EH (cell line): ENCODE results near the gene PPT2.
"Not testable (repeated sequence)": the region's sequence is repeated elsewhere in the genome, so short reads cannot be mapped to it uniquely, and the experiment has no call there.

Experiments used
- DNase-seq: peaks from one replicate; pipeline ENCODE4 v3.0.0-alpha.2; 2015; ENCODE audit warnings: low read depth

PPT2 gene

DNA sequence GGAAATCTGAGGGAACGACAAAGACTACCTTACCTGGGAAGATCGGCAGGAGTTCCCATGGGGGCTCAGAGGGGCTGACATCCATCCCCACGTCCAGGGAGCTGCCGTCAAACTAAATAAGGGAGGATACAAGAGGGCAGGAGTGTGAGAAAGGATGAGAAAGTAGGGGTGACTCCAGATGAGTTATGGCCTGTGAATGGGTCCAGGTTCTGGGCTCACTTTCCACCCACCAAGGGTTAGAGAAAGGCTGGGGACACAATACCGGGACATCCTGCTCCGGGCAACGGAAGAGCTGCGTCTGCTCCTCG is 26.6 kb upstream of the PPT2 start:
- no peak for DNase-seq

DNA sequence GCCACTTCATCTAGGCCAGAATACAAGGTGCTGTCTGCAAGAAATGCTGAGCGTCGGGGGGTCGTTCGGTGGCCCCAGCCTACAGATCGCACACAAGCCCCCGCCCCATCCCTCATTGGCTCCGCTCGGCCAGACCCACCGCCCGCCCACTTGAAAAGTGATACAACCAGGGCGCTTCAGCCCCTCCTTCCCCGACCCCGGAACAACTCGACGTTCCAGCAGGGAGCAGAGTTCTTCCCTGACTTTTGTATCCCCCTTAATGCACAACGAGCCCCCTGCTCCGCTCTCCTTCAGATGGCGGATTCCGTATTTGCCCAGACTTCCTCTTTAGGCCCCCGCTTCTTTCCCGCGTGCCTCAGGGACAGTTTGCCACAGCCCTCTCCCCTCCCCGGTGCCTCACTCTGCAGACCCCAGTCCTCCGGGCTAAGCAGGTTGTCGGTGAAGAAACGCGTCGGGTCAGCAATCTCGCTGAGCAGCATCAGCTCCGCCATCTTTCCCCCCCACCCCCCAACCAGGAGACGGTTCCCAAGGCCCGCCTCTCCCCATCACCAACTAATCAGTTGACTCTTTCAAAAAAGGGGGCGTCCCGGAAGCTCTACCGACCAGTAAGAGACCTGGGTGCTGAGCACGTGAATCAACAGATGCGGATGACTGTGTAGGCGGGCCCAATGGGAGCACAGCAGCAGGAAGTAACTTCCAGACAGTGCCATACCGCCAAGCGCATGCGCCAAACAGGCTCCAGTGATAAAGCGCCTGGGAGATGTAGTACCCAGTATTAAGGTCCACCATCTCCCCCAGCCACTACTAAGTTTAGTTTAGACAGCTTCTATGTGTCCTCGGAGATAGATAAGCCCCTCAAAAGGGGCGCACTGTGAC is 26.0 kb upstream of the PPT2 start, which contains the start of gene ATF6B:
TSS of gene ATF6B (minus strand) at position 530 of the 876 bp plus-strand sequence. CDS start at position 491, 39 bp downstream.
- DNase-seq = peak; percentile 100

- no peak for DNase-seq
Measured at GRCh38 chr6:32128751-32129296, 25.1 kb upstream of the PPT2 start.

DNA sequence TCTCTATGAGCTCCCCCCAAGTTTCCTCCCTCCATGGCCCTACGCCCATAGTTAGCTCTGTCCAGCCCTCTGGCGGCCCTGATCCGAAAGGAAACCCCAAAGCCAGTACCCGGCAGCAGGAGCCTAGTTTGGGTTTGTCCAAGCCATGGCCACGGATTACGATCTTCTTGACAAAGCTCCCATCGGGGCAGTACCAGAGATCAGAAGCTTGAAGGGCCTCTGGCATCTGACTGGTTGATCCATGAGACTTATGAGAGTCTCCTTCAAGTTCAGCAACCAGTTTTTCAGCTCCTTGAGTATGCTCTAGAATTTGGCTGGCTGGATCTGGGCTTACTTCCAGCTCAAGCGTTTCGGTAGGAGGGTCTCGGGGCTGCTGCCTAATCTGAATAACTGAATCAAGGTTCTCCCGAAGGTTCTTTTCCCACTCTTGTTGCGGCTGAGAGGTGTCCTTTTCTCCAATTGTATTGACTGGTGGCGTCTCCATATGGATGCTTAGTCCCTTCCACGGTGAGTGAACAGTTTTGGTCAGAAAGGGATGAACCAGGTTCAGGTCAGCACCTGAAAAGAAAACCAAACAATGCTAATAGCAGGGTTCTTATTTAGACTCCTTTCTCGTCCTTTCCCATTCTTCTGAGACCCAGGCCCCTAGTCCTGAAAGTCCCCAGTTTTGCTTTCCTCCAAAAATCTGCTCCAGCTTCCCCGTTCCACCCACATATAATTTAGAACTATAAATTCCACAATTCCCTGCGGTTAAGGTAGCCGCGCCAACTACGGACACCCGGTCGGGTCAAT is 24.4 kb upstream of the PPT2 start:
- no peak for DNase-seq

GRCh38 chr6:32131439-32131948 is 22.4 kb upstream of the PPT2 start:
- DNase-seq = no peak

DNA sequence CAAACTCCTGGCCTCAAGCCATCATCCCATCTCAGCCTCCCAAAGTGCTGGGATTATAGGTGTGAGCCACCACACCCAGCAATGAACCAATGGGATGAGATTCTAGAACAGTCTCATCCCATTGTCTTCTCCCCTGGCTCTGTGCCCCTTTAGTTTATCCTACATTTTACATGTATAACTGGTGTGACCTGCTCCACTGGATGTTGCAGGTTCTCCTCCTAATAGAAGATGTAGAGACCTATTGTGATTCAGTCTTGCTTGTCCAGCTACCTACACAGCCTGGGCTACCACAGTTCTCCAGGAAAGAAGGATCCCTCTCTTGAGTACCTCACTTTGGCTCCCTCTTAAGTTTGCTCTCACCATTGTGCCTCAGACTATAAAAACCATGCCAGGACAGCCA is 21.8 kb upstream of the PPT2 start:
- DNase-seq = no peak

DNA sequence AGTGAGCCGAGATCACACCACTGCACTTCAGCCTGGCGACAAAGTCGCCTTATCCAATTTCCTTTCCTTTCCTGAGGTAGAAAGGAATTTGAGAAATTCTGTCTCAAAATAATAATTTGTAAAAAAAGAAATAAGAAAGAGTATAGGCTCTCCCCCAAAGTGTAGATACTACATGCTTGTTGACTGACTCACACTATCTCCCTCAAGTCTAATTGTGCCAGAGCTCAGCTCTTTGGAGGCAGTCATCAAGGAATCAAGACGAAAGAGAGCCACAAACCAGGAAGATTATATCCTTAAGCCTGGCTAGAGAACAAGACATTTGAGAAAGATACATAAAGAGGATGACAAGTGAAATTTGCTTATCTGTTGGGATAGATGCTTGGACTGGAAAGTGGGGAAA is 20.2 kb upstream of the PPT2 start:
- DNase-seq = peak; percentile 85

GRCh38 chr6:32137454-32137853 is 16.5 kb upstream of the PPT2 start:
- no peak for DNase-seq

DNA sequence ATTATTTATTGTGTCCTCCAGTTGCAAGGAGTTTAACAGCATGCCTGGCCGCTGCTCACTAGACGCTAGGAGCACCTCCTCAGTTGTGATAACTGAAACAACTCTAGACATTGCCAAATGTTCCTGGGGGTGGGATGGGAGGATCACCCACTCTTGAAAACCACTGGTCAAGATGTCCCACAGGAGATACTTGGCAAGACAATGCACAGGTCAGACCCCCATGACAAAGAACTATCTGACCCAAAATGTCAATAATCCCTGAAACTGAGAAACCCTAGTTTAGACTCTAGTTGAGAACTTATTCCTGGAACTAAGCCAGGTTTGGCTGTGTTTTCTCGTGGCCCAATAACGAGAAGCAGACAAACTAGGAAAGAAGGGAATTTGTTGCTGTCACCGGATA is 14.4 kb upstream of the PPT2 start:
- DNase-seq = no peak

GRCh38 chr6:32140420-32141046 is 13.4 kb upstream of the PPT2 start:
- no peak for DNase-seq

GRCh38 chr6:32144238-32144637 is 9.7 kb upstream of the PPT2 start:
- DNase-seq = not testable (repeated sequence)

- no peak for DNase-seq
Measured at GRCh38 chr6:32146287-32146686, 7.7 kb upstream of the PPT2 start.

- DNase-seq = no peak
Measured at GRCh38 chr6:32146687-32147086, 7.3 kb upstream of the PPT2 start.

DNA sequence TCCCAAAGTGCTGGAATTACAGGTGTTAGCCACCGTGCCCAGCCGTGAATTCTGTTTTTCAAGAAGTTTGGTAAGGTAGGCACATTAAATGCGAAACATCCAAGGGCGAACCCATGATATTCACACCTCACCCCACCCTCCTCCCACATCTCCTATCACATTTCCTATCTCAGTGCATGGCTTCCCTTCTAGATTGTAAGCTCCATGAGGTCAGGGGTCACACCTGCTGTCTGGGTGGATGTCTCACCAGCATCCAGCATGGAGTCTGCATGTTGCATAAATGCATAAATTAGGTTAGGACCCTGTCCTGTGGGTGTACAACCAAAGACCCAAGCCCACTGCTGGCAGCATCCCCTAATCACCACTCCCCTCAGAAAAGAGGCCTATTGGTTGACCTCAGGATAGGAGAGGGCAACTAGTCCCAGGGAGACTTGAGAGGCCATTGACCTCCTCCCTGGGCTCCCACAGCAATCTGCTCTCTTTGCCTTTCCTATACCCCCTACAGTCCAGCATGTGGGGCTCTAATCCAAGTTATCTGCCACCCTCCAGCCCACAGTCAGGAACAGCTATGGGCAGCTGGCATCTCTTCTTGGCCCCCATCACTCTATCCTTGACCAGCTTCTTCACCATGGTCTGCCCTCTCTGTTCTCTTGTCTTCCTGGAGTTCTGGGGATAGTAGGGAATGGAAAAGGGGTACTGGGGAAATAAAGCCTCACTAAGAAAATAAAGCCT is 6.4 kb upstream of the PPT2 start:
- DNase-seq = no peak

- no peak for DNase-seq
Measured at GRCh38 chr6:32148289-32149091, 5.5 kb upstream of the PPT2 start.

- DNase-seq = no peak
Measured at GRCh38 chr6:32149092-32149755, 4.7 kb upstream of the PPT2 start.

- no peak for DNase-seq
Measured at GRCh38 chr6:32149932-32150870, 3.7 kb upstream of the PPT2 start.

DNA sequence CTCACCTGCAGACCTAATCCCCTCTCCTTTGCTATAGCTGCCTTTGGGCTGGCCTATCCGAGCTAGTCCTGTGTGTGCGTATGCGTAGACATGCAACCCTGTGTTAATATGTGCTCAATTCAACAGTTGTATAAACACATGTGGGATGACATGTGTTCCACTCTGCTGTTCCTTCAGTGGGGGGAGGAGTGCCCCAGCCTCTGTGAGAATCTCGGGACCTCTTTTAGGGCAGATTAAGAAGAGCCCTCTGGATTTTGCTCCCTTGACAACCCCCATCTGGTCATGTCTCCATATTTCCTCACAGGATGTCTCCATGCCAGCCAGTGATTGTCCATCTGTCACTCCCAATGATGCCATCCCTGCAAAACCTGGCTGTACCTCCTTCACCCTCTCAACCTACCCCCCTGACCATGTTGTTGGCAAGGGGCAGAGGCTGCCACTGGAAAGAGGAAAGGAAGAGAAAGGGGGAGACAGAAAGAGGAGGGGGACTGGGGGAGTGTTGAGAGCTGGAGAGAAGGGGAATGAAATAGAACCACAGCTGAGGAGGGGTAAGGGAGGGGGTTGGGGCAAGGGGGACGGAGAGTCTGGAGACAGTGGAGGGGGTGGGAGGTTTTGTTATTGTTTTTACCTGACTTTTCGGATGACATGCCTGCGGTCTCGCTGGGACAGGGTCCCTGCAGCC is 2.6 kb upstream of the PPT2 start:
- DNase-seq = no peak
